ENCODE data around the gene EYS. TPM values are rescaled to one million over a fixed set of nuclear protein-coding genes. Genes with fewer than 3 reads are reported as not detected.

The EYS gene
- total and polyA plus RNA-seq, 2 of the 13 experiments (the other 11 are each of a cell fraction or from before 2014, with no cell fraction given): 0.04 to 0.07 TPM

DNA sequence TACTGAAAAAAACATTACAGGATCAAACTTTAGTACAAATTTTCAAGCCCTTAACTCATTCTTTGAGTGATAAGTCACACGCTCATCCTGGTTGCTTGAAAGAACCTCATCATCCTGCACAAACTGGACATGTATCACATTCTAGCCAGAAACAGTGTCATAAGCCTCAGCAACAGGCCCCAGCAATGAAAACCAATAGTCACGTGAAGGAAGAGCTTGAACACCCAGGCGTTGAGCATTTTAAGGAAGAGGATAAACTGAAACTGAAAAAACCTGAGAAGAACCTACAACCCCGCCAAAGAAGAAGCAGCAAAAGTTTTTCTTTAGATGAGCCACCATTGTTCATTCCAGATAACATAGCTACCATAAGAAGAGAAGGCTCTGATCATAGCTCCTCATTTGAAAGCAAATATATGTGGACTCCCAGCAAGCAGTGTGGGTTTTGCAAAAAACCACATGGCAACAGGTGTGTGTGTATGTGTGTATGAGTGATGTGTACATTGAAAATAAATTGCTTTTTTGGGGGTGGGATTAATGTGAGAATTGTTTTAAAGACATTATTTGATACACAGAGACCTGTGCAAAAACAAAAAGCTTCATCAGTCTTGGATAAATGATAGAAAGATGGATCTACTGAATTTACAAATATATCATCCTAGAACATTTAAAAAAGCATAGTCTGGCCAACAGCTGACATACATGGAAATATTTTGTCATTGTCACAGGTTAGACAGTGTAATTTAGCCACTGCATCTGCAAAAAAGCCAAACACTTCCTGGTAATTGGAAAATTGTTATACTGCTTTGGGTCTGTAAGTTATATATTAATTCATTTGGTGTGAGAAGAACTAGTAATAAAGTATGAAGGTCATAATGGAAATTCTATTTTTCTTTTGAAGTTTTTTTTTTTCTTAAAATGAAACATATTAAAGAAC, 2021.3 kb downstream of the EYS start:
- Histone ChIP-seq H3K79me2 (ENCODE audit: insufficient read depth, low read length) (peaks cover 26% of the 10 kb centered on the region), H3K9ac (ENCODE audit: insufficient read depth, low read depth, low read length) (no peak overlapping the region), H3K27ac (ENCODE audit: extremely low read length, insufficient read depth, low read length) (no peak overlapping the region), H4K20me1 (ENCODE audit: insufficient read depth, low read length) (no peaks in the 10 kb centered on the region), H2AFZ (ENCODE audit: low read length) (no peak overlapping the region), H3K9me3 (ENCODE audit: low read length) (no peaks in the 10 kb centered on the region), H3K4me1 (ENCODE audit: insufficient read depth, low read length) (no peaks in the 10 kb centered on the region), H3K4me3 (replicated peaks in 1 of 3; ENCODE audit: insufficient read depth in 1 of 3, low read depth in 2 of 3, low read length in 3 of 3) (no peak overlapping the region), H3K4me2 (ENCODE audit: low read depth, low read length) (no peak overlapping the region), H3K36me3 (replicated peaks in 1 of 2; ENCODE audit: control insufficient read depth in 1 of 2, insufficient read depth in 2 of 2, low read length in 2 of 2) (peaks cover 9 to 50% of the 10 kb centered on the region in 2 experiments), H3K27me3 (ENCODE audit: control insufficient read depth in 1 of 2, insufficient read depth in 2 of 2, low read length in 2 of 2) (no peaks in the 10 kb centered on the region)
- no peak for FAIRE-seq
- ChIA-PET CTCF (ENCODE audit: low intra/inter-chr PET ratio, low total read pairs) (no interaction called here), POLR2A (no interaction called here)
- DNase-seq (ENCODE audit: low spot score): no peak
- no peak for ATAC-seq
- intact Hi-C loops (cut with micrococcal nuclease; ENCODE audit: unreplicated experiment) (loop anchor here (2.0 to 10.0 kb wide), 2 partner anchors 23 to 331 kb away; no protein-coding TSS in a partner anchor), in situ Hi-C loops (cut with HindIII; ENCODE audit: extremely low pct_ligation_motif_present, low pct_unique_long_range_greater_than_20kb) (no loop called here)
- TF ChIP-seq ZFP82 (CRISPR knock-in tag; IDR thresholded peaks at IDR 0.05; ENCODE audit: borderline replicate concordance) (no peak), RBM22 (optimal IDR thresholded peaks at IDR 0.05; ENCODE audit: low read length) (peak; percentile 43)
- 98% methylated on average over 4 of the region's 4 CpGs for WGBS (ENCODE audit: low lambda C conversion rate)
- TSS peak; percentile 27 for BruUV-seq (replicated peaks)

DNA sequence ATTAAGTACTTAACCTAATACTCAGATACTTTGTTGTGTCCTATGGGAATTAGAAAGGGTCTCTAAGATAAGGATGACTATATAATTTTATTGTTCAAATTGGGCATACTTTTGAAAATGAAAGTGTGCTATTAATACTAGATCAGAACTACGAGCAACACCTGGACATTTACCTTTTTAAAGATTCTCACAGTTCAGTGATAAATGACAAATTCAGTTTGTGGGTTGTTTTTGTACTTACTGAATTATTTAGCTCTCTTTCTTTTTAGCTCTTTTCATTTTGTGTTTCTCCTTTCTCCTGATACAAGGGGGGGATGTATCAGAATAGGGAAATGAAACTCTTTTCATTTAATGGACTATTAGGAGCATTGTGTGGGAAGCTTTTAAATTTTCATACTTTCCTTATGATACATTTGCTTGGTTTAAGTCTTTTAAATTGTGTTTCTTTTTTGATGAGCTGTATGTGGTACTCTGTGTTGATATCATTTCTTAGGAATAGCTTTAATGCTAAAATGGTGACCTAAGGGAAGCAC, 2023.9 kb downstream of the EYS start:
- Histone ChIP-seq H3K36me3 (replicated peaks in 1 of 2; ENCODE audit: control insufficient read depth in 1 of 2, insufficient read depth in 2 of 2, low read length in 2 of 2) (peaks cover 10 to 64% of the 10 kb centered on the region in 2 experiments), H3K27me3 (ENCODE audit: control insufficient read depth in 1 of 2, insufficient read depth in 2 of 2, low read length in 2 of 2) (no peaks in the 10 kb centered on the region), H3K9me3 (ENCODE audit: low read length) (no peaks in the 10 kb centered on the region), H3K9ac (ENCODE audit: insufficient read depth, low read depth, low read length) (no peak overlapping the region), H2AFZ (ENCODE audit: low read length) (no peak overlapping the region), H3K4me3 (replicated peaks in 1 of 3; ENCODE audit: insufficient read depth in 1 of 3, low read depth in 2 of 3, low read length in 3 of 3) (no peak overlapping the region), H4K20me1 (ENCODE audit: insufficient read depth, low read length) (no peaks in the 10 kb centered on the region), H3K4me2 (ENCODE audit: low read depth, low read length) (no peak overlapping the region), H3K4me1 (ENCODE audit: insufficient read depth, low read length) (no peaks in the 10 kb centered on the region), H3K27ac (ENCODE audit: extremely low read length, insufficient read depth, low read length) (no peak overlapping the region), H3K79me2 (ENCODE audit: insufficient read depth, low read length) (peaks cover 51% of the 10 kb centered on the region)
- ChIA-PET CTCF (ENCODE audit: low intra/inter-chr PET ratio, low total read pairs) (no interaction called here), POLR2A (no interaction called here)
- ATAC-seq (no peak), FAIRE-seq (no peak), DNase-seq (ENCODE audit: low spot score) (no peak)
- intact Hi-C loops (cut with micrococcal nuclease; ENCODE audit: unreplicated experiment): loop anchor here (10.0 kb wide), 1 partner anchor 328 kb away; no protein-coding TSS in a partner anchor
- BruUV-seq (replicated peaks): no TSS peak
- in situ Hi-C loops (cut with HindIII; ENCODE audit: extremely low pct_ligation_motif_present, low pct_unique_long_range_greater_than_20kb): no loop called here
- WGBS (ENCODE audit: low lambda C conversion rate): 96% methylated on average over 1 of the region's 1 CpG
- no peak for TF ChIP-seq ZFP1 (CRISPR knock-in tag; IDR thresholded peaks at IDR 0.05)
- no peak for TF ChIP-seq ZNF616 (CRISPR knock-in tag; IDR thresholded peaks at IDR 0.05; ENCODE audit: low read depth)
- TF ChIP-seq STAG1 (CRISPR knock-in tag; IDR thresholded peaks at IDR 0.05): no peak
- no peak for TF ChIP-seq ZNF790 (CRISPR knock-in tag; IDR thresholded peaks at IDR 0.05; ENCODE audit: borderline replicate concordance)
- TF ChIP-seq, protein P1, sequence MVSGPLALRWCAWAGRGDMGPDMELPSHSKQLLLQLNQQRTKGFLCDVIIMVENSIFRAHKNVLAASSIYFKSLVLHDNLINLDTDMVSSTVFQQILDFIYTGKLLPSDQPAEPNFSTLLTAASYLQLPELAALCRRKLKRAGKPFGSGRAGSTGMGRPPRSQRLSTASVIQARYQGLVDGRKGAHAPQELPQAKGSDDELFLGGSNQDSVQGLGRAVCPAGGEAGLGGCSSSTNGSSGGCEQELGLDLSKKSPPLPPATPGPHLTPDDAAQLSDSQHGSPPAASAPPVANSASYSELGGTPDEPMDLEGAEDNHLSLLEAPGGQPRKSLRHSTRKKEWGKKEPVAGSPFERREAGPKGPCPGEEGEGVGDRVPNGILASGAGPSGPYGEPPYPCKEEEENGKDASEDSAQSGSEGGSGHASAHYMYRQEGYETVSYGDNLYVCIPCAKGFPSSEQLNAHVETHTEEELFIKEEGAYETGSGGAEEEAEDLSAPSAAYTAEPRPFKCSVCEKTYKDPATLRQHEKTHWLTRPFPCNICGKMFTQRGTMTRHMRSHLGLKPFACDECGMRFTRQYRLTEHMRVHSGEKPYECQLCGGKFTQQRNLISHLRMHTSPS (CRISPR knock-in tag; IDR thresholded peaks at IDR 0.05; ENCODE audit: low read depth): no peak
- no peak for TF ChIP-seq MAZ (IDR thresholded peaks at IDR 0.05; ENCODE audit: borderline replicate concordance, low read depth, low read length)
- TF ChIP-seq MAZ (CRISPR knock-in tag; IDR thresholded peaks at IDR 0.05; ENCODE audit: low read depth): no peak
- TF ChIP-seq DNMT3B (CRISPR knock-in tag; conservative IDR thresholded peaks at IDR 0.05): no peak
- TF ChIP-seq RFX1 (IDR thresholded peaks at IDR 0.05): no peak
- TF ChIP-seq SIX4 (CRISPR knock-in tag; IDR thresholded peaks at IDR 0.05): no peak
- TF ChIP-seq CCAR2 (optimal IDR thresholded peaks at IDR 0.05; ENCODE audit: low read depth, low read length): no peak
- no peak for TF ChIP-seq PCBP2 (optimal IDR thresholded peaks at IDR 0.05; ENCODE audit: low read depth, low read length, poor library complexity, severe bottlenecking)
- no peak for TF ChIP-seq ZNF570 (CRISPR knock-in tag; IDR thresholded peaks at IDR 0.05; ENCODE audit: borderline replicate concordance)
- no peak for TF ChIP-seq ZNF331 (CRISPR knock-in tag; IDR thresholded peaks at IDR 0.05)
- TF ChIP-seq, protein P2, sequence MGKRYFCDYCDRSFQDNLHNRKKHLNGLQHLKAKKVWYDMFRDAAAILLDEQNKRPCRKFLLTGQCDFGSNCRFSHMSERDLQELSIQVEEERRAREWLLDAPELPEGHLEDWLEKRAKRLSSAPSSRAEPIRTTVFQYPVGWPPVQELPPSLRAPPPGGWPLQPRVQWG (CRISPR knock-in tag; IDR thresholded peaks at IDR 0.05; ENCODE audit: borderline replicate concordance, low read depth): no peak

Data from HepG2 (cell line).